ENCODE results near the gene MGST2.
A peak's percentile ranks its signal among the peaks of the same experiment; 100 is the strongest.

The MGST2 gene

DNA sequence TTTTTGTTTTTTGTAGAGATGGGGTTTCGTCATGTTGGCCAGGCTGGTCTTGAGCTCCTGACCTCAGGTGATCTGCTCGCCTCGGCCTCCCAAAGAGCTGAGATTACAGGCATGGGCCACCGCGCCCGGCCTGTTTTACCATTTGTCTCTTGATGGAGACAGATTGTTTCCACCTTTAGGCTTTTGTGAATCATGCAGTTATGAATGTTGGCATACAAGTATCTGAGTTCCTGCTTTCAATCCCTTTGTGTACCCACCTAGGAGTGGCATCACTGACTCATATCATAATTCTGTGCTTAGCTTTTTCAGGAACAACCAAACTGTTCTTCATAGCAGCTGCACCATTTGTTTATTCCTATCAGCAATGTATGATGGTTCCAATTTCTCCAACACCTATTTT is 20.2 kb upstream of the MGST2 start:
- no peak for DNase-seq

DNA sequence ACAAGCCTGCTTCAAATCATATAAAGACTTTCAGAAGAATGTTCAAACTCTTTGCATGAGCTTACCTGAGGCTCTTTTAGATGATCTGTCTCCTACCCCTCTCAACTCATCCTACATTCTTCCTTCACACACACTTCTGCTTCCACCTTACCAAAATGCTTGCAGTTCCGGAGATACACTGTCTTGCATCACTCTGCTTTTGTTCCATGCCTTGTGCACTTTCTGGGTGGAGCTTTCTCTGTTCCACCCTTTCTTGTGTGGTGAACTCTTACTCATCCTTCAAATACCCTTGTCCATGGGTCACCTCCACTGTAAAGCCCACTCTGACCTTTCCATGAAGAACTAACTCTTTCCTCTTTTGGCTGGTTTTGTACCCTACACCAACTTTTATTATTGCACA is 18.4 kb upstream of the MGST2 start:
- DNase-seq = peak; percentile 51

DNA sequence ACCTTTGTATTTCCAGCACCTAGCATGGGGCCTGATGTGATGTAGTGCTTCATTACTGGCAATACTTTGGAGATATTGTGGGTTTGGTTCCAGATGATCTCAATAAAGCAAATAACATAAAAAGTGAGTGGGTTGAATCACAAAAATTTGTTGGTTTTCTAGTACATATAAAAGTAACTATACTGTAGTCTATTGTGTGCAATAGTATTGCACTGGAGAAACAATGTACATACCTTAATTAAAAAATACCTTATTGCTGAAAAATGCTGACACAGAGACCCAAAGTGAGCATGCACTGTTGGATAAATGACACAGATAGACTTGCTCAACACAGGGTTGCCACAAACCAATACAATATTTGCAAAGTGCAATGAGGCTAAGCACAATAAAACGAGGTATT is 17.7 kb upstream of the MGST2 start:
- DNase-seq = no peak

DNA sequence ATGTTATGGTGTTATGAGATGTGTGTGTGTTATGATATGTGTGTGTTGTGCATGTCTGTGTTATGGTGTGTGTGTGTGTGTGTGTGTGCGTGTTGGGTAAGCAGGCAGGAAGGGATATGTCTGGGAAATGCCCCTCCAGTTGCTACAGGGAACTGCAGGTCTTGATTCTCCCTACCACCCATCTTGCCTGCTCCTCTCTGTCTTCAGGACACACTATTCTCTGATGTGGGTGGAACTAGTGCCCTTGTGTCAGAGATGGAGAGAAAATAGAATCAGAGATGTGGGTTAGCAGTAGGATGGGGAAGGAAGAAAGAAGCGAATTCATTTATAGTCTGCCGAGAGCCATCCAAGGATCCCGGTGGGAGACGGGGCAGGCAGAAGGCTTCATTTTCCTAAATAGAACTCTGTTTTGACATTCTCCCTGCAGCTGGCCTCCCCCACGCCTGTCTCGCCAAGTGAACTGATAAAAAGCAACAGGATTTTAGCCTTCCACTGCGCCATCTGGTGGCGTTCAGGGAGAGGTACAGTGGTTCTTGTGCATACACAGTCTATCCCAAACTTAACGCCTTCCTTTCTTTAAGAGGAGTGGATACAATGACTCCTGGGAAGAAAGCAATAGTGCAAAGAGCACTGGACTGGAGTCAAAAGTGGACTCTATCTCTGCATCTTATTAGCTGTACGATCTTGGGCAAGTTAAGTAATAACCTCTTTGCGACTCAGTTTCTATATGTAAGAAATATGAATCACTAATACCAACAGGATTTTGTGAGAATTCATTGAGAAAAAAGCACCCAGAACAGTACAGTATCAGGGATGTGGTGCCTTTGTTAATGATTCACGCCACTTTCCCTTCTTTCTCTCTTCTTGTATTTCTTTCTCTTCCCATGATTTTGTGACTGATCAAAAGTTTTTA is 14.1 kb upstream of the MGST2 start:
- peak; percentile 69 for DNase-seq

DNA sequence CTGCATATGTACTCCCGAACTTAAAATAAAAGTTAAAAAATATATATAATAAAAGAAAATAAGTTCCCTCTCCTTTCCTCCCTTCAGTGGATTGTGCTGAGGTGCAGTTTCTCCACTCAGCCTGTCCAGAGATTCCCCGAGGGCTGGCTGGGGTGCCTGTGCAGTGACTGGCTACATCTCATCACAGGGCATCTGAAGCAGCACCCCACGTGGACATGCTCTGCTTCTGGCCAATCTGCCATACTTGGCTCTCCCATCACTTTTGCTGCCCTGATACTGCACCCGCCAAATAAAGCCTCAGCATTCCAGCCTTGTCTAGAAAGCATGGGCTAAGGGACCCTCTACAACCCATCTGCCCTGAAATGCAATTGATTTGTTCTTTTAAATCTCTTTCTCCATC is 11.1 kb upstream of the MGST2 start:
- DNase-seq = no peak

DNA sequence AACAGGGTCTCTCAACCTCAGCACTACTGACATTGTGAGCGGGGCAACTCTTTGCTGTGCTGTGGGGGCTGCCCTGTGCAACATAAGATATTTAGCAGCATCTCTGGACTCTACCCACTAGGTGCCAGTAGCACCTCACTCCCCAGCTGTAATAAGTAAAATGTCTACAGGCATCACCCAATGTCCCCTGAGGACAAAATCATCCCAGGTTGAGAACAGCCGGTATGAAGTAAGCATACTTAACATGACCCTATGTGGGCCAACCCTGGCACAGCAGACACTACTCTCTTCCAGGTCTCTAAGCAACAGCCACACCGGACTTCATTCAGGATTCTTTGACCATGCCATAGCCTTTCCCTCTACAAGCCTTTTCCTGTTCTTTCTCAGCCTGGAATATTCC is 10.5 kb upstream of the MGST2 start:
- DNase-seq = peak; percentile 41

DNA sequence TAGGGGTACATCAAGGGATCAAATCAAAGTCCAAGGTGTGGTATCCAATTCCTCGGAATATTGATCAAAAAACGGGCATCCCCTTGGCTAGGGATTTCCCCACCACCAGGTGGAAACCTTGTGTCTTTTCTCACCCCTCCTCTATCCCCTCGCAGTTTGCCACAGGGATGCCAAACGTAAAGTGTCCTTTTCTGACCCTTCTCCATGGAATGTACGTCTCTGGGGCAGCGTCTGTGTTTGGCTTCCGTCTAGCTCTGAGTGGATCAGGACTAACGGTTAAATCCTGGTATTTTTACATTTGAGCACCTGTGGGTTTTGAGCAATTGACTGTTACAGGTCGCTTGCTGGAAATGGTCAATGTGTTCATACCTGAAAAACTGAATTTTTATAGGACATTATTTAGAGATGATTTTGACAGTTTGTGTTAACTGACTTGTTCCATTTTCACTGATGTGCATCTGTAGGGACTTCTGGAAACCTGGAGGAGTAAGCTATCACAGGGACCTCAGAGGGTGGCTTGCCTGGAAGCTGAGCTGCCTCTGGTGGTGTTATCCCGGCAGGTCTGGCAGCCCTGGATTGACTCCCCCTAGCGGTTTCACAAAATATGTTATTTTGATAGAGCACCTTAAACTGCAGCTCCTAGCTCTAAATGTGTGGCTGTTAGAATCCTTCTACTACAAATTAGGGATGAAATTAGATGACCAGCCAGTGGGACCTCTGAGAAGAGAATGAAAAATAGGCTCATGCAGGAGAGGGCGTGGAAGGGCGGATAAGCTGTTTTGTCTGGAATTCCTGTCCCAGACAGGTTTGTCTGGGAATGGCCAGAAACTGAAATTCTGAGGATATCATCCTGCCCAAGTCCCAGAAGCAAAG is 8.8 kb upstream of the MGST2 start:
- peak; percentile 71 for DNase-seq

DNA sequence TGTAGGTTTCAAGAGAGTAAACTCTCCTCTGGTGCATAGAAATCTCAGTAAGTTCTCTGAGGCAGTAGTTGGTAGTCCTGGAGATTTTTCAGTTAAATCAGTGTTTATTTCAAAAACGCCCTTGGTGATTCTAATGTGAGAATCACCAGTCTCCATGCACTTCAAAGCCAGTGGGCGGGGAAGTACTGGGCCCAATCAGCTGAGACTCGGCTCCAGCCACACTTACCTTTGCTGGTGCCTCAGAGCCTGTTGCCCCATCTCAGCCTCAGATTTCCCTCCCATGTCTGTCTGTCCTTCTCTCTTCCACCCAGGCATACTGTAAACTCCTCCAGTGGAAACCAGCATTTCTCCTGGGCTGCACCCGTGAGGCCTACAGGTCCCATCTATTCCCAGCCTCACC is 7.4 kb upstream of the MGST2 start:
- DNase-seq = no peak

DNA sequence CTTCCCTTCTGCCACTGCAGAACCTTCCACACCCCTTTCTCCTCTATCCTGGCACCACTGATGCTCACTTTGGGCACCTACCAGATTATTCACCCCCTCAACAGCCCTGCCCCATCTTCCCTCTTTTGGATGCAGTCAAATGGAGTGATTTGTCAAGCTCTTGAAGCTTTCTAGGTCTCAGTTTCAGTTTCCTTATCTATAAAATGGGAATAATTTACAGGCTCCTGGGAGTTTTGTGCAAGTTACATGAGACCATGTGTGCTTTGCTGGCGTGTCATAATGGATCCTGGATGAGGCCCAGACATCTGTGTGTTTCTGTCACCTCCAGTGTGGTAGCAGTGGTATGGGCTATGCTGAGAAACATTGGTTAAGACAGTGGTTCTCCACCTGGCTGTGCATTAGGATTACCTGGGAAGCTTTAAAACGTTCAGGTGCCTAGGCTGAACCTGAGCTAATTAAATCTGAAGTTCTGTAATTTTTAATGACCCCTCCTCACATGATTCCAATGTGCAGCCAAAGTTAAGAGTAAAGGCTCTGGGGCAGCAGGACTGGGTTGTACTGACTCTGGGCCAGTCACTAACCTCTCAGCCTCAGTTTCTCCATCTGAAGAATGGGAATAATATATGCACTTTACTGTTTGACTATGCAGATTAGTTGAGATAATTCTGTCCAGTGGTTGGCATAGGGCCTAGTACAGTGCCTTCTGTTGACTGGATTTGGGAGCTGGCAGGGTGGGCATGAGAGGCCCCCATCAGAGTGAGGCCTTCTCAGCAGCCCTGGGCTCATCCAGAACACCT is 6.8 kb upstream of the MGST2 start:
- no peak for DNase-seq

DNA sequence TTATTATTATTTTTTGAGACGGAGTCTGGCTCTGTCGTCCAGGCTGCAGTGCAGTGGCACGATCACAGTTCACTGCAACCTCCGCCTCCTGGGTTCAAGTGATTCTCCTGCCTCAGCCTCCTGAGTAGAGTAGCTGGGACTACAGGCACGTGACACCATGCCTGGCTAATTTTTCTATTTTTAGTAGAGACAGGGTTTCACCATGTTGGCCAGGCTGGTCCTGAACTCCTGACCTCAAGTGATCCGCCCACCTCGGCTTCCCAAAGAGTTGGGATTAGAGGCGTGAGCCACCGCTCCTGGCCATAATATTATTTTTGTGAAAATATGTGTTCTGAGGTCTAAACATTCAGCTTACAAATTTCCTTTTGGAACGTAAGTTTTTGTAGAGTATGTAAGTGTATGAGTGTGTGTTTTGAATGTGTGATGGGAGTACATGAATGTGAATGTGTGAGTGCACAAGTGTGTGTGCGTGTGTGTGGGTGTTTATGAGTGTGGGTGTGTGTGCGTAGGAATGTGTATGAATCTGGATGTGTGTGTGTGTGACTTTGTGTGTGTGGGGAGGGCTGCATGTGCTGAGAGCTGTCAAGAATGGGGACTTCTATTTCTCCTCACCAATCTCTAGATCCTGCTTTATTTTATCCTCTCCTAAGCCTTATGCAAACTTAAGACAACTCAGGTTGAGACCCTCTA is 5.7 kb upstream of the MGST2 start:
- no peak for DNase-seq

DNA sequence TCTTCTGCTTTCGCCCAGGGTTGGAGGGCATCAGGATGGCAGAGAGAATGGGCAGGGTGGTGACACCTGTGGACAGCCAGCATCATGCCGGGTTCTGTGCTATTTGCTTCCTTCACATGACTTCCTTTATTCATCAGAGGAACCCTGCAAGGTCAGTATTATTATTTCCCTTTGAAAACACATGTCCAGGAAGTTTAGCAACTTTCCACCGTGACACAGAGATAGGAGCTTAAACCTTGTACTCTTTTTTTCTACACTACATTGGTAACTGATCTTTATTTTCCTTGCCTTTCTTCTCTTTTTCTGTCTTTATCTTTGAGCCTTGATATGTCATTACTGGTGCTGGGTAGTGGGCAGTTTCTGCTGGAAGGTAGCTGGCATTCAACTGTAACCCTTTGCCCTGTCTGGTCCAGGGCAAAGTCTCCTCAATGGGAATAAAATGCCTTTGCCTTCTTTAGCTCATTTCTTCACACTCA is 5.0 kb upstream of the MGST2 start:
- DNase-seq = peak; percentile 47

DNA sequence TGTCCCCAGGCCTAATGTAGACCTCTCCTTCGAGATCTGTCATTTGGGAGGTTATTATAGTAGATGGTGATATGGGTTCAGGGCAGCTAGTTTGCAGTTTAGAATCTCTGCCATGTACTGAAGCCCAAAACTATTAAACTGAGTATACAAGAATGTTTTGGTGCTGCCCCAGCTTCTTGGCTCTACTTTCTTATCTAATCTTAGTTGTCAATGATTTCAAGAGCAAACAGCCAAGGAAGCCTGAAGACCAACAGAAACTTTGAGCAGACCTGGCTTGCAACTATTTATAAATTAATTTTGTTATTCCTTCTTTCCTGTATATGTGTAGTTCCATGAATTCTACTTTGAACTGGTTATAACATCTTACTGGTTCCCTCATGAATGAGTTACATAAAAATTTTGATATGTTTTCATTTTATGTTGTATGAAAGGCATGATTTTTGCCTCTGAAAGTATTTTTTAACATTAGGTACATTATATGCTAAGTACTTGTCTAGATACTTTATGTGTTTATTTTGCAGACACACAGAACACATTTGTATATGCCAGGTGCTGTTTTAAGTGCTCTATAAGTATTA is 2.0 kb upstream of the MGST2 start:
- no peak for DNase-seq

DNA sequence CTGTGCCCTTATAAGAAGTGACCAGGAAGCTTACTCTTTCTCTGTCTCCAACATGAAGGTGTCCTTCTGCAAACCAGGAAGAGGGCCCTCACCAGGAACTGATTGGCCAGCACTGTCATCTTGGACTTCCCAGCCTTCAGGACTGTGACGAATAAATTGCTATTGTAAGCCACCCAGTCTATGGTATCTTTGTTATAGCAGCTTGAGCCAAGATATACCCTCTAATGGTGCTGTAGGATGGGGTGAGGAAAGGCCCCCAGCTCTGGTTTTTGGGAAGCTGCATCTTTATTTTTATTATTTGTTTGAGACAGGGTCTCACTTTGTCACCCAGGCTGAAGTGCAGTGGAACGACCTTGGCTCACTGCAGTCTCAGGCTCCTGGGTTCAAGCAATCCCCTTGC is 1.2 kb upstream of the MGST2 start:
- no peak for DNase-seq

DNA sequence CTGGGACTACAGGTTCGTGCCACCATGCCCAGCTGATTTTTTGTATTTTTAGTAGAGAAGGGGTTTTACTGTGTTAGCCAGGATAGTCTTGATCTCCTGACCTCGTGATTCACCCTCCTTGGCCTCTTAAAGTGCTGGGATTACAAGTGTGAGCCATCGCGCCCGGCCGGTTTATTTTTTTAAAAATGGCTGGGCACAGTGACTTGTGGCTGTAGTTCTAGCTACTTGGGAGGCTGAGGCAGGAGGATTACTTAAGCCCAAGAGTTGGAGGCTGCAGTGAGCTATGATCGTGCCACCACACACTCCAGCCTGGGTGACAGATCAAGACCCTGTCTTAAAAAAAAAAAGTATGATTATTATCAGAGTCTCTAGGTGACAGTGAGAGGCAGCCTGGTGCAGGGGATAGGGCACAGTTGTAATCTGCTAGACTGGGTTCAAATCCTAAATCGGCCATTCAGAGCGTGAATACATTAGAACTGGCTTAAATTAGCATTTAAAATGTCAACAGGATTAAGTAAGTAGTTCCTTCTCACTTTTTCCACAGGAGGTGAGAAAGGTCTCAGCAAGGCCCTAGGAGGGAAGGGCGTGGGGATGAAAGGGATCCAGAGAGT is 435 bp upstream of the MGST2 start:
- DNase-seq = peak; percentile 34

DNA sequence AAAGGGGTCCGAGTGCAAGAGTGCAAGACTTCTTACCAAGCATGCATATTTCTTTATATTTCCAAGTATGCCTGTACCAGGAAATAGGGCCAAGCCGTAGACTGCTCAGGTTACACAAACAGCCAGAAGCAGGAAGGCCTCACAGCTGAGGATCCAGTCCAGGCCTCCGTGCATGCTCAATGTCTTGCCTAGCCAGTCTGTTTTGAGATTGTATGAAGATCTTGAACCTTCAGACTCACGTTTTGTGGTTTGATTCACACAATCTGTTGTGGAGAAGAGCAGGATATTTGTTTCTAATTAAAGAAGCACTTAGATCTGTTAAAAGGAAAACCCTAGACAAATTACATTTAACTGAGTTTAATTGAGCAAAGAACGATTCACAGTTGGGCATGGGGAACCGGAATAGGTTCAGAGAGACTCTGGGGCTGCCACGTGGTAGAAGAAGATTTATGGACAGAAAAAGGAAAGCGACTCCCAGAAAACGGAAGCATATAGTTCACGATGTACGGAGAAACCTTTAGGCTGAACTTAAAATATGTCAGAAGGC is 1.2 kb downstream of the MGST2 start:
- peak; percentile 82 for DNase-seq

DNA sequence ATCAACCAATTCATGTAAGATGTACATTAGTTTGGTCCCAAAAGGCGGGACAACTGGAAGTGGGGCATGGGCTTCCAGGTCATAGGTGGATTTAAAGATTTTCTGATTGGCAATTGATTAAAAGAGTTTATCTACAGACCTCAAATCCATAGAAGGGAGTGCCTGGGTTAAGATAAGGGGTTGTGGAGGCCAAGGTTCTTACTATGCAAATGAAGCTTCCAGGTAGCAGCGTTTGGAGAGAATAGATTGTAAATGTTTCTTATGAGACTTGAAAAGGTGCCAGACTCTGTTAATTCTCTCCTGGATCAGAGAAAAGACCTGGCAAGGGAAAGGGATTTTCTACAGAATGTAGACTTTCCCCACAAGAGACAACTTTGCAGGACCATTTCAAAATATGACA is 2.4 kb downstream of the MGST2 start:
- DNase-seq = no peak

DNA sequence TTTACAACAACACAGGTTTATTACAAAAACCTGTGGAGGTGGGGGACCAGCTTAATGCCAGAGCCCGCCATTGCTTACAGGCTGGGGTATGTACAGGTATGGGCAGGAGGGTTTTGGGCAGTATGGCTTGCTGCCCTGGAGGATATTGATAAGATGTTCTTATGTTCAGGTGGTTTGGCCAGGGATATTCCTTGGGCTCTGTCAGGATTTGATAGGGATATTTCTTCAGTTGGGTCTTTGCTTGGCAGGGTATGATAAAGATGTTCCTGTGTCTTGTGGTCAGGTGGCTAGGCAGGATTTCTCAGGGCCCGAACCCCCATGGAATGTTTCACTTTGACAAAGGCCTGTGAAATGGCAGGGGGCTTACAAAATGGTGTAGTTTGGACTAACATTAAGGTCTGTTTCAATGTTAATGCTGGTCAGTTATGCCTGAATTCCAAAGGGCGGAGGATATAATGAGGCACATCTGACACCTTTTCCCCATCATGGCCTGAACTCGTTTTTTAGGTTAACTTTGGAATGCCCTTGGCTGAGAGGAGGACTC is 3.1 kb downstream of the MGST2 start:
- DNase-seq = no peak

DNA sequence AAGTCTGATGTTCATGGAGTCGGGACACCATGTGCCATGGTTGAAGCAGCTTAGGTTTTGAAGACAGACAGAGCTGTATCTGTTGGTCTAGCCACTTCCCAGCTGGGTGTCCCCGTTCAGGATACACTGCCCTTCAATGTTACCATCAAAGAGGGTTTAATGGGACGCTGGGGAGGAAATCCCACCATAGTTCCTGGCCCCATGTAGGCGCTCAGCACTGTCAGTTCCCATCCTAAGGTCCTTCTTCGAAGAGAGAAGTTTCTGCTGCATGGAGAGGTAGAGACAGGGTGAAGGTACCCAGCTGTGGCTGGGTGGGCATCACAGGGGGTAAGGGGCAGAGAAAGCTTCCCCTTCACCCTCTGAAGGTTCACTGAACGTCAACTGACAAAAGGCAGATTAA is 3.7 kb downstream of the MGST2 start:
- no peak for DNase-seq

DNA sequence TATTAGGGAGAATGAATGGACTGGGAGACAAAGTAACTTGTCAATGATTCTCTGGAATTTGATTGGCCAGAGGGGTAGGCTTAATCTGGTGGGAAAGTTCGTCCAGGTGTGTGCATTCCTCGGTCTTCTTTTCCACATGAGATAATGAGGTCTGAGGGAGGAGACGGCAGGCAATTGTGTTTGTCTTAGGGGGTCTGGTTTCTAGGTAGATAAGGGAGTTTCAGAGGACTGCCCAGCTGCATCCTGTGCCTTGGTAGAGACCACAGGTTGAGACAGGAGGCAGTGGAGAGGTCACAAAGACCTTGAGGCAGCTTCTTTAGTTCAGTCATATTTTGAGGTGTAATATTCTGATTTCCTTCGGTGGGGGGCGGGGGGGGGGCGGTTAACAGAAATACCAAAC is 4.3 kb downstream of the MGST2 start:
- no peak for DNase-seq

DNA sequence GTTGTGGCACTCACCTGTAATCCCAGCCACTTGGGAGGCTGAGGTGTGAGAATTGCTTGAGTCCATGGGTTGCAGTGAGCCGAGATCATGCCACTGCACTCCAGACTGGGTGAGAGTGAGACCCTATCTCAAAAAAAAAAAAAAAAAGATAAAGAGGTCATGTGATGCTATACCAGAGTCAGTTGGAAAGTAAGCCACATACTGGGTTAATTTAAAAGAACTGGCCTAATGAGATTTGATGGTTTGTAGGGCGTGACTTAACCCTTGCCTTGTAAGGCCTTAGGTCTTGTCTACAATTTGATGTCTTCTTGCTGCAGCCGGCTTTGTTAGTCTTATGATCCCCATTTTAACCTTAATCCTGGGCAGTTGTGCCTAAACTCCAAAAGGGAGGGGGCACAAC is 5.2 kb downstream of the MGST2 start:
- no peak for DNase-seq

DNA sequence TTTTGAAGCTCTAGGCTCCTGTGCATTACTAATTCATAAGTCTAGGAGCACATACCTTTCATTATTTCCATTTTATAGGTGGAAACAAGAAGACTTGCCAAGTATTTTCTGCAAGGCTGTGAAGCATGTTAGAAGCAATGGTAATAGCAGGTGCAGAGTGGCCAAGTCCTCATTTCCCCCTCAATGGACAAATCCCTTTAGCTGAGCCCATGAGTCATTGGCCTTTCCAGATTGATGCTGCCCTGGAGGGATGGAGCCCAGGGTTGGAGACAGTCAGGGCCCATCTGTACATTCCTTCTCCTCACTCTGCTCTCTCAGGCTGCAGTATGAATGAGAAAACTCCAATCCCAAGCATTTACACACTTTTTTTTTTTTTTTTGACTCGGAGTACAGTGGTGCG is 6.6 kb downstream of the MGST2 start:
- no peak for DNase-seq
